H1 (cell line): Measurements from ENCODE around the gene SMARCC2. TPM values are rescaled to one million over a fixed set of nuclear protein-coding genes. Genes with fewer than 3 reads are reported as not detected.

Experiments used
- BACH1 ChIP-seq: IDR thresholded peaks from 2 replicates; pipeline ENCODE4 v1.6.1; 2012; ENCODE audit warnings: low read length, improper control_type of control experiment
- CHD2 ChIP-seq: IDR thresholded peaks from 2 replicates; pipeline ENCODE4 v1.6.1; 2012; ENCODE audit warnings: low read length, improper control_type of control experiment
- SRF ChIP-seq: IDR thresholded peaks from 2 replicates; pipeline ENCODE4 v1.6.1; 2011; ENCODE audit warnings: mild to moderate bottlenecking, low read depth, low read length, moderate library complexity
- polyA plus RNA-seq, 7 experiments: library from polyadenylated mRNA; depleted of rRNA in 3 of 7; stranded (reverse) in 5 of 7; unstranded in 2 of 7; fragments of >200 nt in 5 of 7; fragments of 200-250 nt in 2 of 7; gene quantifications; 1 replicate in 5 of 7; 2 replicates in 1 of 7; 4 replicates in 1 of 7; pipeline versions ENCODE4 v1.2.1 to v1.2.3, GENCODE V29; 2011 to 2013; ENCODE audit warnings: missing spikeins in 2 of 7, mixed read lengths in 2 of 7
- total RNA-seq: library from RNA; stranded (reverse); fragmentation: NEBNext Ultra II Directional; extraction: Animal tissue kit (Norgen Biotek cat#: 25700); gene quantifications from 2 replicates; pipeline ENCODE4 v1.2.1, GENCODE V29; 2021

The SMARCC2 gene
- total and polyA plus RNA-seq, 2 of the 8 experiments (the other 6 are each of a cell fraction or from before 2014, with no cell fraction given): 33.9 to 78.5 TPM

DNA sequence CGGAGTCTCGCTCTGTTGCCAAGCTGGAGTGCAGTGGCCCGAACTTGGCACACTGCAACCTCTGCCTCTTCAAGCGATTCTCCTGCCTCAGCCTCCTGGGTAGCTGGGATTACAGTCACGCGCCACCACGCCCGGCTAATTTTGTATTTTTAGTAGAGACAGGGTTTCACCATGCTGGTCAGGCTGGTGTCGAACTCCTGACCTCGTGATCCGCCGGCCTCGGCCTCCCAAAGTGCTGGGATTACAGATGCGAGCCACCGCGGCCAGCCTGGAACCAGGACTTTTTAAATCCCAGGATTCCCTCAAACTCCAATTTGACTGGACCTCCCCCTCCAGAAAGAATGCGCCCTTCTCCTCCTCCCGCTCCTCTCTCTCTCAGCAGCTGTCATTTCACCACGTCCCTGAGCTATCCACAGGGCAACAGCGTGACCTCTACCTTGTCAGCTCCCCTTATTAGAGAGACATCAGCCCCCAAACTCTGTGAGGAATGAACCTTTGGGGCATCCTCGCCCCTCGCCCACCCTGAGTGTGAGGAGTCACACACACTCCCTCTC, 59.3 kb downstream of the SMARCC2 start (continued):
- TF ChIP-seq CHD2 (no peak), SRF (no peak), BACH1 (no peak)
